Measurements from ENCODE around the gene HES6. TPM values are rescaled to one million over a fixed set of nuclear protein-coding genes. Genes with fewer than 3 reads are reported as not detected.

HES6 gene
- total RNA-seq: 1 to 10 TPM; 5.2 to 5.6 TPM

- peak; percentile 87 for ATAC-seq
- ChIA-PET POLR2A (interaction anchor here (0.8 kb wide), 1 partner anchor 75 kb away, joined by 3 read pairs; no protein-coding TSS in a partner anchor), CTCF (interaction anchor here (0.9 to 2.5 kb wide), 2 partner anchors 16 to 23 kb away, joined by 3 to 9 read pairs; no protein-coding TSS in a partner anchor)
- peak; percentile 84 for DNase-seq
- Mint-ChIP-seq H3K9me3 (no peaks in the 10 kb centered on the region), H3K36me3 (ENCODE audit: low read depth) (peaks cover 6% of the 10 kb centered on the region), H3K4me1 (ENCODE audit: low read depth) (peaks cover 2% of the 10 kb centered on the region), H3K27ac (peak within 1 kb of the TSS; percentile 53), H3K27me3 (peaks cover 36% of the 10 kb centered on the region), H3K4me3 (peak within 1 kb of the TSS; percentile 75)
- intact Hi-C loops (cut with micrococcal nuclease): no loop called here
- no peak for TF ChIP-seq CTCF (IDR thresholded peaks at IDR 0.05)
Measured at GRCh38 chr2:238239863-238240756, at the start of gene HES6. TSS of gene HES6 (minus strand) at chr2:238240038. CDS start at chr2:238239905, 133 bp downstream.

GRCh38 chr2:238289574-238289973, 49.7 kb upstream of the HES6 start:
- ATAC-seq (no peak), DNase-seq (peak; percentile 28)
- H3K9me3 Mint-ChIP-seq: no peaks in the 10 kb centered on the region
- H3K27ac Mint-ChIP-seq: peak overlapping the region; percentile 96
- ChIA-PET CTCF (interaction anchor here (1.3 to 2.6 kb wide), 3 partner anchors 26 to 32 kb away, joined by 4 to 12 read pairs (median 7); no protein-coding TSS in a partner anchor), POLR2A (interaction anchor here (0.6 to 2.3 kb wide), 8 partner anchors 10 to 117 kb away, joined by 3 to 9 read pairs (median 3); no protein-coding TSS in a partner anchor)
- H3K4me1 Mint-ChIP-seq (ENCODE audit: low read depth): peaks cover 36% of the 10 kb centered on the region
- intact Hi-C loops (cut with micrococcal nuclease): no loop called here
- peak overlapping the region; percentile 83 for H3K4me3 Mint-ChIP-seq
- TF ChIP-seq CTCF (IDR thresholded peaks at IDR 0.05): no peak
- no peaks in the 10 kb centered on the region for H3K27me3 Mint-ChIP-seq
- no peaks in the 10 kb centered on the region for H3K36me3 Mint-ChIP-seq (ENCODE audit: low read depth)

GRCh38 chr2:238288650-238289573, 49.1 kb upstream of the HES6 start:
- Mint-ChIP-seq H3K36me3 (ENCODE audit: low read depth) (no peaks in the 10 kb centered on the region), H3K27ac (peak overlapping the region; percentile 96), H3K4me3 (peak overlapping the region; percentile 83), H3K27me3 (no peaks in the 10 kb centered on the region), H3K4me1 (ENCODE audit: low read depth) (peaks cover 40% of the 10 kb centered on the region), H3K9me3 (no peaks in the 10 kb centered on the region)
- ATAC-seq (peak; percentile 86), DNase-seq (peak; percentile 99)
- TF ChIP-seq CTCF (IDR thresholded peaks at IDR 0.05): no peak
- POLR2A ChIA-PET: interaction anchor here (0.6 to 2.3 kb wide), 12 partner anchors 10 to 139 kb away, joined by 3 to 9 read pairs (median 3); partner anchors contain the start of gene ILKAP
- intact Hi-C loops (cut with micrococcal nuclease): no loop called here
- CTCF ChIA-PET: interaction anchor here (1.3 to 2.6 kb wide), 2 partner anchors 26 to 33 kb away, joined by 4 to 12 read pairs; no protein-coding TSS in a partner anchor

GRCh38 chr2:238287737-238288649, 48.2 kb upstream of the HES6 start, which contains the start of gene PER2:
TSS of gene PER2 (minus strand) at chr2:238288610. CDS start at chr2:238277936, 10,674 bp downstream.
- Mint-ChIP-seq H3K27me3 (no peaks in the 10 kb centered on the region), H3K4me1 (ENCODE audit: low read depth) (peaks cover 44% of the 10 kb centered on the region), H3K4me3 (peak within 1 kb of the TSS; percentile 83), H3K27ac (peak within 1 kb of the TSS; percentile 96), H3K9me3 (no peaks in the 10 kb centered on the region), H3K36me3 (ENCODE audit: low read depth) (peaks cover 2% of the 10 kb centered on the region)
- intact Hi-C loops (cut with micrococcal nuclease): no loop called here
- DNase-seq: peak; percentile 59
- no peak for TF ChIP-seq CTCF (IDR thresholded peaks at IDR 0.05)
- peak; percentile 13 for ATAC-seq
- ChIA-PET POLR2A (interaction anchor here (0.6 to 2.3 kb wide), 9 partner anchors 9 to 140 kb away, joined by 3 to 9 read pairs (median 3); partner anchors contain the start of gene ILKAP), CTCF (interaction anchor here (1.1 to 2.6 kb wide), 2 partner anchors 25 to 55 kb away, joined by 3 to 12 read pairs; no protein-coding TSS in a partner anchor)
